Esophagus squamous epithelium (tissue), 5 donors: ENCODE results near the gene PLEKHA5. TPM values are rescaled to one million over a fixed set of nuclear protein-coding genes. Genes with fewer than 3 reads are reported as not detected.
"Not testable (repeated sequence)": the region's sequence is repeated elsewhere in the genome, so short reads cannot be mapped to it uniquely, and the experiment has no call there.

ENCODE experiments used
- DNase-seq: peaks from one replicate; lab custom pipeline; 2025; lab: John Stamatoyannopoulos, UW
- H3K27ac ChIP-seq, 4 donors: fragments of 200-600 bp; sonication (generic); one replicate each; pipeline ENCODE4 v1.5.1; 2016 to 2019; ENCODE audit warnings: mild to moderate bottlenecking in 1 of 4
- H3K27me3 ChIP-seq, 4 donors: fragments of 200-600 bp; sonication (generic); 1 replicate in 3 of 4; 2 replicates in 1 of 4; pipeline versions ENCODE4 v1.5.1 to v1.6.0; 2017 to 2021; ENCODE audit warnings: antibody characterized with exemption in 1 of 4
- H3K36me3 ChIP-seq, 3 donors: fragments of 200-600 bp; sonication (generic); one replicate each; pipeline ENCODE4 v1.5.1; 2016 to 2019
- H3K4me1 ChIP-seq, 3 donors: fragments of 200-600 bp; sonication (generic); one replicate each; pipeline ENCODE4 v1.5.1; 2017 to 2019
- H3K4me3 ChIP-seq, 4 donors: fragments of 200-600 bp; sonication (generic); 1 replicate in 3 of 4; 2 replicates in 1 of 4; pipeline ENCODE4 v1.5.1; 2016 to 2019; ENCODE audit warnings: mild to moderate bottlenecking in 2 of 4, moderate library complexity in 1 of 4
- H3K9me3 ChIP-seq, 3 donors: fragments of 200-600 bp; sonication (generic); one replicate each; pipeline ENCODE4 v1.5.1; 2016 to 2019
- POLR2A ChIP-seq, 4 donors: fragments of 450-650 bp; IDR thresholded peaks; one replicate each; pipeline ENCODE4 v1.6.1; 2017; ENCODE audit warnings: antibody characterized with exemption in 4 of 4, mild to moderate bottlenecking in 4 of 4, moderate library complexity in 3 of 4
- WGBS, 2 donors: methylation state at CpG; one replicate each; pipeline ENCODE4 v1.1.5; 2018; 5-methylcytosine and 5-hydroxymethylcytosine counted together
- intact Hi-C: fragments of 100-400 bp; cut with DNase I; formaldehyde crosslinking; loops from one replicate; pipeline ENCODE4 v1.15.0; 2022
- total RNA-seq, 4 donors: library from RNA; depleted of rRNA; stranded (reverse); fragments of >200 nt; gene quantifications; one replicate each; pipeline ENCODE4 v1.1.0, GENCODE V29; 2016
- TF ChIP-seq, protein P1 (sequence below), 6 experiments: fragments of 450-650 bp in 4 of 6; fragments of 200-600 bp in 2 of 6; sonication (generic) in 2 of 6; IDR thresholded peaks; one replicate each; pipeline ENCODE4 v1.5.1; 2016 to 2019; ENCODE audit warnings: antibody characterized with exemption in 6 of 6, mild to moderate bottlenecking in 4 of 6, moderate library complexity in 4 of 6
- donor health status: DM: yes; HTN: yes; CAD: no.

Gene PLEKHA5
- total RNA-seq, 4 donors from 2014 or later, result 16.1 to 43.7 (median 29.3) TPM

GRCh38 chr12:19397534-19397933 is 268.0 kb downstream of the PLEKHA5 start:
- intact Hi-C loops, result no loop called here
- H3K9me3 ChIP-seq, result no peaks in the 10 kb centered on the region
- TF ChIP-seq POLR2A (IDR thresholded peaks at IDR 0.05), result no peak
- TF ChIP-seq, protein P1, sequence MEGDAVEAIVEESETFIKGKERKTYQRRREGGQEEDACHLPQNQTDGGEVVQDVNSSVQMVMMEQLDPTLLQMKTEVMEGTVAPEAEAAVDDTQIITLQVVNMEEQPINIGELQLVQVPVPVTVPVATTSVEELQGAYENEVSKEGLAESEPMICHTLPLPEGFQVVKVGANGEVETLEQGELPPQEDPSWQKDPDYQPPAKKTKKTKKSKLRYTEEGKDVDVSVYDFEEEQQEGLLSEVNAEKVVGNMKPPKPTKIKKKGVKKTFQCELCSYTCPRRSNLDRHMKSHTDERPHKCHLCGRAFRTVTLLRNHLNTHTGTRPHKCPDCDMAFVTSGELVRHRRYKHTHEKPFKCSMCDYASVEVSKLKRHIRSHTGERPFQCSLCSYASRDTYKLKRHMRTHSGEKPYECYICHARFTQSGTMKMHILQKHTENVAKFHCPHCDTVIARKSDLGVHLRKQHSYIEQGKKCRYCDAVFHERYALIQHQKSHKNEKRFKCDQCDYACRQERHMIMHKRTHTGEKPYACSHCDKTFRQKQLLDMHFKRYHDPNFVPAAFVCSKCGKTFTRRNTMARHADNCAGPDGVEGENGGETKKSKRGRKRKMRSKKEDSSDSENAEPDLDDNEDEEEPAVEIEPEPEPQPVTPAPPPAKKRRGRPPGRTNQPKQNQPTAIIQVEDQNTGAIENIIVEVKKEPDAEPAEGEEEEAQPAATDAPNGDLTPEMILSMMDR (IDR thresholded peaks at IDR 0.05), result no peak
- H3K4me3 ChIP-seq, result no peak overlapping the region
- H3K36me3 ChIP-seq, result no peaks in the 10 kb centered on the region
- H3K27ac ChIP-seq, result peak overlapping the region; percentile 49 to 65 (median 56)
- no peak for DNase-seq
- H3K27me3 ChIP-seq, result no peaks in the 10 kb centered on the region
- WGBS, 2 donors, result 41 to 53% methylated on average over 4 of the region's 4 CpGs
- H3K4me1 ChIP-seq, result peaks cover 4 to 73% (median 15%) of the 10 kb centered on the region in 3 donors

DNA sequence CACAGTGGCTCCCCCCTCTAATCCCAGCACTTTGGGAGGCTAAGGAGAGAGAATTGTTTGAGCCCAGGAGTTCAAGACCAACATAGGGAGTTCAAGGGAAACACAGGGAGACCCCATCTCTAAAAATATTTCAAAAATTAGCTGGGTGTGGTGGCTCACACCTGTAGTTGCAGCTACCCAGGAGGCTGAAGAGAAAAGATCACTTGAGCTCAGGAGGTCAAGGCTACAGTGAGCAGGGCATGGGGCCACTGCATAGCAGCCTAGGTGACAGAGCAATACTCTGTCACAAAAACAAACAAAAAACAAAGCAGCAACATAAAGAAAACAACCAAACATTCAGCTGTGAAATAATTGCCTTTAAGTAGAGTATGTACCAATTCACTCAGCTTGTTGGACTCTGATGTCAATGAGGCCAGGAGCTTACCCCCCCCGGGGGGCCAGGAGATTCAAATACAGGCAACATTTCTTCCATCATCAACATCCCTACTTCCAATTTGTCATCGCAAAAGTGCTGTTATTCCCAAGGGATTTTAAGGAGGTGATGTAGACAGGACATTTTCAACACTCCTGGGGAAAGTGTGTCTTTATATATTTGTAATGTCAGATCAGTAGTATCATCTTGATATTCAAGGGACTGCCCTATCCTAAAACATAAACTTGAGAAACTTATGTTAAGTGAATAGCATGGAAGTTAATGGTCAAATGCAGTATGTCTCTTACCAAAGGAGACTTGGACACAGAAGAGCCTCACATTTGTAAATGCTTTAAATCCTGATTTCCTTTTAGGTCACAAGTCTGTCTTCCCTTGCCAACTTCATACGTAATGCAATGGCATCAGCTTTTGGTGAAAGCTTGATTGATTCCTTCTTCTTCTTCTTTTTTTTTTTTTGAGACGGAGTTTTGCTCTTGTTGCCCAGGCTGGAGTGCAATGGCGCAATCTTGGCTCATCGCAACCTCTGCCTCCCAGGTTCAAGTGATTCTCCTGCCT is 269.1 kb downstream of the PLEKHA5 start:
- no peak overlapping the region for H3K4me3 ChIP-seq
- intact Hi-C loops, result no loop called here
- DNase-seq, result no peak
- TF ChIP-seq, protein P1 (IDR thresholded peaks at IDR 0.05), result no peak
- TF ChIP-seq POLR2A (IDR thresholded peaks at IDR 0.05), result no peak
- H3K27me3 ChIP-seq, result no peaks in the 10 kb centered on the region
- H3K4me1 ChIP-seq, result peaks cover 10 to 74% (median 22%) of the 10 kb centered on the region in 3 donors
- peak overlapping the region in 3 of 4 donors; percentile 54 to 65 (median 57) for H3K27ac ChIP-seq
- no peaks in the 10 kb centered on the region for H3K9me3 ChIP-seq
- H3K36me3 ChIP-seq, result no peaks in the 10 kb centered on the region
- WGBS, 2 donors, result 54 to 57% methylated on average over 6 of the region's 6 CpGs

DNA sequence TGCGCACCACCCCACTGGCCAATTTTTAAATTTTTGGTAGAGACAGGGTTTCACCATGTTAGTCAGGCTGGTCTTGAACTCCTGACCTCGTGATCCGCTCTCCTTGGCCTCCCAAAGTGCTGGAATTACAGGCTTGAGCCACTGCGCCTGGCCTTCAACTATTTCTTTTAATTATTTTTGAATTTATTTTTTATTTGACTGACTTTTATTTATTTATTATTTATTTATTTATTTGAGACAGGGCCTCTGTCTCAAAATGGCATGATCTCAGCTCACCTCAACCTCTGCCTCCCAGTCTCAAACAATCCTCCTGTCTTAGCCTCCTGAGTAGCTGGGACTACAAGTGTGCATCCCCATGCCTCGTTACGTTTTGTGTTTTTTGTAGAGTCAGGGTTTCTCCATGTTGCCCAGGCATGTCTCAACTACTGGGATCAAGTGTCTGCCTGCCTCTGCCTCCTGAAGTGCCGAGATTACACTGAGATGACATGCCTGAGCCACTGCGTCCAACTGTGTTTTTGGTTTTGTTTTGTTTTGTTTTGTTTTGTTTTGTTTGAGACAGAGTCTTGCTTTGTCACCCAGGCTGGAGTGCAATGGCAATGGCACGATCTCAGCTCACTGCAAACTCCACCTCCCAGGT is 271.2 kb downstream of the PLEKHA5 start:
- 68 to 72% methylated on average over 9 of the region's 9 CpGs for WGBS, 2 donors
- peak overlapping the region in 3 of 4 donors; percentile 72 to 83 (median 73) for H3K27ac ChIP-seq
- DNase-seq, H3K4me3 ChIP-seq, H3K36me3 ChIP-seq, intact Hi-C loops, H3K9me3 ChIP-seq, H3K27me3 ChIP-seq: not testable (repeated sequence)
- H3K4me1 ChIP-seq, result peaks cover 10 to 65% (median 22%) of the 10 kb centered on the region in 3 donors

DNA sequence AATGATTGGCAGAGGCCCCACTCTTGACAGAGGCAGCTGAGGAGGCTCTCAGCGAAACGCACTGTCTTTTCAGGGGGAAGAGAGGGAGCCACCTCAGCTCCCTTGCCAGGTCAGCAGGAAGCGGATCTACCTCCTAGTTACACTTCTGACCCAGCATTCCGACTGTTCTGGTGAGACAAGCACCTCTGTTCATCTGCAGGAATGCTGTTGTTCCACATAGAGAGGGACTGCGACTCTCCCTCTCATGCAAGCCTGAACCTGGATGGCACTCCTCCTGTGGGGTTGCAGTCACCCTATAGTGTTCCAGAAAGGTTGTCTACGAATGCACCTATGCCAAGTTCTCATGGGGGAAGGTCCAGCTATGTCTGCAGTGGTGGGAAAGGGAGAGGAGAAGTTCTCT is 272.7 kb downstream of the PLEKHA5 start:
- peaks cover 6 to 51% (median 22%) of the 10 kb centered on the region in 3 donors for H3K4me1 ChIP-seq
- peak overlapping the region; percentile 55 to 83 (median 72) for H3K27ac ChIP-seq
- H3K4me3 ChIP-seq, result no peak overlapping the region
- no peak for DNase-seq
- intact Hi-C loops, result no loop called here
- H3K27me3 ChIP-seq, result no peaks in the 10 kb centered on the region
- no peaks in the 10 kb centered on the region for H3K9me3 ChIP-seq
- TF ChIP-seq, protein P1 (IDR thresholded peaks at IDR 0.05), result no peak
- TF ChIP-seq POLR2A (IDR thresholded peaks at IDR 0.05), result no peak
- WGBS, 2 donors, result 43 to 47% methylated on average over 4 to 5 of the region's 6 CpGs
- no peaks in the 10 kb centered on the region for H3K36me3 ChIP-seq

DNA sequence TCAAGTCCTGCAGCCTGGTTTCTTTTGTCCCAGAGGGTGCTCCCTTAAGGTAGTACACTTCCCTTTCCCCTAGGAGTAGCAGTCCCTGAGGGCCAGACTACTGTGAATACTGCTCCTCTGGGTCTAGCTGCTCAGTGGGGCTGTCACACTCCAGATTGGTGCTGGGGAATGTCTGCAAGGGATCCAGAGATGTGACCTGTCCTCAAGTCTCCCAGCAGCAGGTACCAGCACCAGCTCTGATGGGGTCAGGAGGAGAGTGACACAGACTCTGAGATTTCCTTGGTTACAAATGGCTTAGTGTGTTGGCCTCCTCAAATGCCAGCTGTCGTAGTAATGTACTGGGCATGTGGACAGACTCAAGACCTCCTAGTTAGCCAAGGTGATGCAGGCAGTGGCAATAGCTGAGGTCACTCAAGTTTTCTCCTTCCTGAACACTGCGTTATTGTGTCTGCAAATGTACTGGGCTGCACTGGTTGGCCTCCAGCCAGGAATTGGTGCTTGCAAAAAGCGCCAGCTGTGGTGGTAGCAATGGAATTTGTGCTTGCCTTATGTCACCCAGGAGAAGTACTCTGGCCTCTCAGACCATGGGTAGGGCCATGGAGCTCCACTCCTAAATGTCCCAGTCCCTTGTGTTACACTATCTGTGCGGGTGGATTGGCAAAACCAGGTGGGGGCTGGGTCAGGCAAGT is 273.4 kb downstream of the PLEKHA5 start:
- intact Hi-C loops, result no loop called here
- Histone ChIP-seq H3K9me3 (no peaks in the 10 kb centered on the region), H3K4me3 (no peak overlapping the region), H3K27me3 (no peaks in the 10 kb centered on the region), H3K27ac (peak overlapping the region; percentile 55 to 83 (median 72)), H3K36me3 (no peaks in the 10 kb centered on the region), H3K4me1 (peaks cover 6 to 44% (median 22%) of the 10 kb centered on the region in 3 donors)
- no peak for DNase-seq
- TF ChIP-seq, protein P1 (IDR thresholded peaks at IDR 0.05), result peak in 2 of 6 experiments; percentile 20 to 37
- no peak for TF ChIP-seq POLR2A (IDR thresholded peaks at IDR 0.05)
- WGBS, 2 donors, result 77 to 79% methylated on average over 2 to 3 of the region's 4 CpGs
